H1 (cell line): ENCODE measurements around the gene INTS1. TPM values are rescaled to one million over a fixed set of nuclear protein-coding genes. Genes with fewer than 3 reads are reported as not detected.

Experiments
- TAF7 ChIP-seq: optimal IDR thresholded peaks from 2 replicates; pipeline ENCODE3; 2011; ENCODE audit warnings: low read depth, mild to moderate bottlenecking, inconsistent platforms, low read length, moderate library complexity, borderline replicate concordance
- polyA plus RNA-seq, 7 experiments: library from polyadenylated mRNA; depleted of rRNA in 3 of 7; stranded (reverse) in 5 of 7; unstranded in 2 of 7; fragments of >200 nt in 5 of 7; fragments of 200-250 nt in 2 of 7; gene quantifications; 1 replicate in 5 of 7; 2 replicates in 1 of 7; 4 replicates in 1 of 7; pipeline versions ENCODE4 v1.2.1 to v1.2.3, GENCODE V29; 2011 to 2013; ENCODE audit warnings: missing spikeins in 2 of 7, mixed read lengths in 2 of 7
- total RNA-seq: library from RNA; stranded (reverse); fragmentation: NEBNext Ultra II Directional; extraction: Animal tissue kit (Norgen Biotek cat#: 25700); gene quantifications from 2 replicates; pipeline ENCODE4 v1.2.1, GENCODE V29; 2021

The INTS1 gene
- total and polyA plus RNA-seq, 2 of the 8 experiments (the other 6 are each of a cell fraction or from before 2014, with no cell fraction given): 76.9 to 104 TPM

DNA sequence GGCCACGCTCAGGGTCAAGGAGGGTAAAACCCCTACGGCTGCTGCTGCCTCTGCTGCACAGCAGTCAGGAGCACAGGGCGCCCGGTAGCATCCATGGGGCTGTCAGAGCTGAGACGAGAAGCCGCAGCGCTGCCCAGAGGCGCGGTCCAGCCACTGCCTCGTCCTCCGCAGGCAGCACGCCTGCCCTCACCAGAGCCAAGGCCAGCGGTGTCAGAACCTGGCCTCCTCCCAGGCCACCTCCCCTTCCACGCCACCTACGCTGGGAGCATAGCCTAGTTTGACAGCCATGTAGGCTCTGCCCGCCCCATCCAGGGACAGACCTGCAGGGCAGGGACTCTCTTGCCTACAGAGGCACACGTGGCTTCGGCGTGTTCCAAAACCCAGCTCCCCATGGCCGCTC, 16.2 kb downstream of the INTS1 start (continued):
- TF ChIP-seq TAF7: no peak
